T-helper 2 cell treated with Interferon-gamma antibody and Interleukin-4, amounts not matched to agents 100 ng/mL and 5 ng/mL, for 36 hours (primary cell): ENCODE measurements around the gene FAM199X. TPM values are rescaled to one million over a fixed set of nuclear protein-coding genes. Genes with fewer than 3 reads are reported as not detected.

Source experiments
- intact Hi-C: fragments of 100-400 bp; cut with micrococcal nuclease; formaldehyde crosslinking; loops from one replicate; pipeline ENCODE4 v1.15.1; 2023
- total RNA-seq: library from RNA; stranded (reverse); gene quantifications from 2 replicates; pipeline ENCODE4 v1.2.3, GENCODE V29; 2022

Gene FAM199X
- total RNA-seq, result 12.7 TPM in 2 replicates

DNA sequence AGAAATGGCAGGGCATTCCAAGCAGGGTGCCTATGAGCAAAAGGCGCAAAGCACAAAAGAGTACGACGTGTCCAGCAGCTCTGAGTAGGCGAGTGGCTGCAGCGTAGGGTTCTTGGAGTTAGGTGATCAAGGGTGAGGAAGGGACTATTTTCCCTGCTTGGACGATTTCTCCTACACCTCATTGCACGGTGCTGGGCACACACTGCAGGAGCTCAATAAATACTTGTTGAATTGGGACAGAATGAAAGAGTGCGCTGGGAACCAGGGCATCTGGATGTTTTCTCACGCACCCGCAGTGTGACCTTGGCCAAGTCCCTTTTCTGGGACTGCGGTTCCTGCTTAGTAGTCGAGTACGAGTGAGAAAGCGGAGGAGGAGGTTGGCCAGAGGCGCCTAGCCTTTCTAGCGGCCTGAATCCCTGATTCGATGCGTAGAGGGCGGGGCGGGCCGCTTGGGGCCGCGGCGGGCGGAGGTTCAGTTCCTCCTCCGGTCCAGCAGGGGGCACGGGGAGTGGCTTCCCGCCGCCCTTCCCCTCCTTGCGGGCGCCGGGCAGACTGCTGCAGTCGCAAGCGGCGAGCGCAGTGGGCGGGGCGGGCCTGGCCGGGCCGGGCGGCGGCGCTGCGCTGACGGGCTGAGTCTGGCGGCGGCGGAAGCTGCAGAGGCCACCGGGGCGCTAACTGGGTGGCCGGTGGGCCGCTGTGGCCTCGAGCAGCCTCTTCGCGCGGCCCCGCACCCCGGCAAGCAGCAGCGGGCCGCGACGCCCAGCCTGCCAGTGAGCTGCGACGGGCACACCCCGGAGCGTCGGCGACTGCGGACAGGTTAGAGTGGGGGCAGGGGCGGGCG is at the start of gene FAM199X:
FAM199X (plus strand) TSS at position 560 of the 841 bp plus-strand sequence. CDS start 333 bp downstream, outside the sequence.
- intact Hi-C loops, result loop anchor here (1.0 kb wide), 2 partner anchors 10 to 479 kb away; no protein-coding TSS in a partner anchor

DNA sequence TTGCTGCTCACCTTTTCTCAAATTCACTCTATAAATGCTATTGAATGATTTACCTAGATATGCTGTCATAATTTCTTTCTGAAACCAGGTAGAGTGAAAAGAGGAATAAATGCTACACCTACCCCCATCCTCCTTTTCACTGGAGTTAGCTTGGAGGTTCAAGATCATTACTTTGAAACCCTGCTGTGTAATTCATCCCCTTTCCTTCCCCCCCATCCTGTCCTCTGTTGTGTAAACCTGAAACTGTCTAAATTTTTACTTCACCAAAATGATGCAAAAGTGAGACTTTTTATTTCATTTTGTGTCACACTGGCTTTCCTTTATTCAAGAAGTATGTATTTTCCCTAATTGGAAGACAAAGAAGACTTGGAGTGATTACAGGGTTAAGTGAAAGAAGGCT is 48.5 kb upstream of the FAM199X start:
- intact Hi-C loops, result no loop called here

DNA sequence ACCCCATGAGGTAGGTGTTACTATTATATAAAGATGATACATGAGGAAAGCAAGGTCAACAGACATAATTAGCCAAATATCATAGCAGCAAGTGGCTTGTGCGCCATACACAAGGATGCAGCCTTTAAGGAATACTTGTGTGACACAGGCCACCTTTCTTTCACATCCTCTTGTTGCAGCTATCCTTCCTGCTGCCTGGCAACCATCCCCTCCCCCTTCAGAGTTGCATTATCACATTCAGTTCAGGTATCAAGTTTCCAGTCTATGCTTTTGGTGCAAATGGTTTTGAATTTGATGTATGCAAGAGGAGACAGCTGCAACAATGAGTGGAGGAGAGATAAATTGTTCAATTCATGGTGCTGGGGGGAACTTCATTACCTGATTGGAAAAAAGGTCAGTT is 47.5 kb upstream of the FAM199X start:
- intact Hi-C loops, result no loop called here

DNA sequence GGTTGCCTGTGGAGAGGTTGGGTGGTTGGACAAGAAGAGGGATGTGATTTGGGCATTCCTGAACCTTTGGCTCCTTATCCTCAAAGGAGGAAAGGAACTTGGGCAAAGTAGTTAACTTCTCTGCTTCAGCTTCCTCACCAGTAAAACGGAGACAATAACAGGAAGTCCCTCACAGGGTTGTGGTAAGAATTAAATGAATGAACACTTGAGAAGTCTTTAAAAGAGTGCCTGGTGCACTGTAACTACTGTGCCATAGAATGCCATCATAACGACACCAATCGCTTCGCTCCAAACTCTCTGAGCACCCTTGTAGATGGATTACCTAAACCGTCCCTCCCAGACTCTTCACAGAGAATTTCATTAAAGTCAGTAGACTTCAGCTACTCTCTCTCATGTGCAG is 43.4 kb upstream of the FAM199X start:
- intact Hi-C loops, result no loop called here

DNA sequence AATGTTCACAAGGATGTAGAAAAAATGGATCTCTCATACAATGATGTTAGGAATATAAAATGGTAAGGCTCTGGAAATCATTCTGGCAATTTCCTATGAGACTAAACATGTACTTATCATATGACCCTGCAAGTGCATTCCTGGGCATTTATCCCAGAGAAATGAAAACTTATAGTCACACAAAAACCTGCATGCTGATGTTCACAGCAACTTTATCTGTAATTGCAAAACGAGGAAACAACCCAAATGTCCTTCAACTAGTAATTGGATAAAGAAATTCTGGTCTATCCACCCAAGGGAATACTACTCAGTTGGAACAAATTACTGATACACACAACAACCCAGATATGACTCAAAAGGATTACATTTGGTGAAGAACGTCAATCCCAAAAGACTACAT is 39.4 kb upstream of the FAM199X start:
- intact Hi-C loops, result no loop called here

DNA sequence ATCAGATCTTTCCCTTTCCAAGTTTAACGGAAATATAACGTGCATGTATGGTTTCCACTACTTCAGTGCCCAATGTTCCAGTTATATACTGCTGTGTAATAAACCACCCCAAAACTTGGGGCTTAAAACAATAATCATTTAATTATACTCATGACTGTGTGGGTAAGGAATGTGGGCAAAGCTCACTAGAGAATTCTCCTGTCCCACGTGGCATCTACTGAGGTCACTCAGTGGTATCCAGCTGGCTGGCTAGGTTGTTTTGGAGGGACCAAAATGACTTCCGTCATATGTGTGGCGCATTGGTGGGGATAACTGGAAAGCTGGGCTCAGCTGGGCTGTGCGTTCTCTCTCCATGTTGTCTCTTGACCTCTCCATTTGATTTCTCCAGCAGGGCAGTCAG is 35.4 kb upstream of the FAM199X start:
- intact Hi-C loops, result no loop called here

DNA sequence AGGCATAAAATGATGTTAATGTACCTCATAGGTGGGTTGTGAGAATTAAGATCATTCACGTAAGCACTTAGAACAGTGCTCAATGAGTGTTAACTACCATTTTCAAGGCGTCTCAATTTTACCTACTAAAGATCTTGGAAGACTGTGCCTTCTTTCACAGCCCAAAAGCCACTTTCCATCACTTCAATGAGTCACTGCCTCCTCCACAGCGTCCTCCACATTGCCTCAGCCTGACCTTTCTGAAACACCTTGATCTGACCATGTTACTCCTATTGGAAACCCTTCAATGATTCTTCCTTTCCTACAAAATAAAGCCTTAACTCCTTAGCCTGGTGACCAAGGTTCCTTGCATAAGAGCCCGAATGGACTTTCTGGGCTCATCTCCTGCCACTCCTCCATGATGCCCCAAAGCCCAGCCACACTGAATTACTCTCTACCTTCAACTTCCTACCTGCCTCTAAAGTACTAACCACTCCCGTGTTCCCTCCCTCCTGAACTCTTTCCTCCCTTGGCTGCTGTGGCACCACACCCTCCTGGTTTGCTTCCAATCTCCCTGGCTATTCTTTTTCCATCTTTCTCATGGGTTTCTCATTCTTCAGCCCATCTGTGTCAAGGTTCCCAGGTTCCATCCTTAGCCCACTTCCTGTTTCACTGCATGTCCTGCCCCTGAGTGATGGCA is 31.5 kb upstream of the FAM199X start:
- intact Hi-C loops, result no loop called here

DNA sequence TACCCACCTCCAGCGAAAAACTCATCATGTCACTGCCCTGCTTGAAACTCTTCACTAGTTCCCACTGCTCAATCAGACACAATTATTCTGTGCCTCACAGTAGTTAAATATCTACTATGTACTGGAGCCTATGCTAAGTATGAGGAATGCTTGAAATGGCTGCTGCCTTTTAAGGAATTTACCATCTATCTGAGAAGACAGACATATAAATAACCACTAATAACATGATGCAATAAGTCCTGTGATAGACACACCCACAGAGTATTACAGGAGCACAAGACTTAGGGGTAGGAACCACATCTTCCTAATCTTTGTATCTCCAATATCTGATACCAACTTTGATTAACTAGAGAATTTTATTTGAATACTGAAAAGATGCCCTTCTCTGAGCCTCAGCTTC is 30.6 kb upstream of the FAM199X start:
- intact Hi-C loops, result loop anchor here (1.0 kb wide), 1 partner anchor 37 kb away; no protein-coding TSS in a partner anchor

DNA sequence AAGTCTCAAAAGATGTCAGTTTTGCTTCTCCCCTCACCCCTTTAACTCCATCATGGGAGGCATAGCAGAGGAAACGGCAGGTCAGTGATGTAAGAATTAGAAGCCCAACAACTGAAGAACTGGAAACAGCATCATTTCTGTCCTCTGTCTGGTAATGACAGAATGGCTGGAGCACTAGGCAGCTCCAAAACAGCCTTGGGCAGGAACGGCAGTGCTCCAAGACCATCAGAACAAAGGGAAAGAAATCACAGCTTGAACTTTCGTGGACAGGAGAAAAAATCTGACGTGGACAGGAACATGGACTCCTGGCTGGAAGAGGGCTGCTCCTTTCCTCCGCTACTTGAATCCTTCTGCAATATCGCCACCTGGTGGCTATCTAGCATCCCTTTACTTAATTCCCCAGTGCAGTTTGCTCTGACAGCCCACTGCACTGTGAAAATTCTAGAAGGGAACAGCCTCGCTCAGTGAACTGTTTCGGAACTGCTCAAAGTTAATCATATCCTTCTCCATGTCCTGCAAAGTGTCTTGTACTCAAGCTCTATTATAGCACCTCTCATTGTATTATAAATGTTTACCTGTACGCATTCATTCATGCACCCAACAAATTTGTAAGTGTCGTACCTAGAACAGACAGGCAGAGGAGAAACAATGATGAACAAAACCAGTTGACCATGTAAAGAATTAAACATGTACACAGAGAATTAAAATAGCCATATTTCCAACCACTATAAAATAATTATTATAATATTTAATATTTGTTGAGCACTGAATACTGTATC is 29.8 kb upstream of the FAM199X start:
- intact Hi-C loops, result loop anchor here (1.0 kb wide), 2 partner anchors 38 to 291 kb away; no protein-coding TSS in a partner anchor

DNA sequence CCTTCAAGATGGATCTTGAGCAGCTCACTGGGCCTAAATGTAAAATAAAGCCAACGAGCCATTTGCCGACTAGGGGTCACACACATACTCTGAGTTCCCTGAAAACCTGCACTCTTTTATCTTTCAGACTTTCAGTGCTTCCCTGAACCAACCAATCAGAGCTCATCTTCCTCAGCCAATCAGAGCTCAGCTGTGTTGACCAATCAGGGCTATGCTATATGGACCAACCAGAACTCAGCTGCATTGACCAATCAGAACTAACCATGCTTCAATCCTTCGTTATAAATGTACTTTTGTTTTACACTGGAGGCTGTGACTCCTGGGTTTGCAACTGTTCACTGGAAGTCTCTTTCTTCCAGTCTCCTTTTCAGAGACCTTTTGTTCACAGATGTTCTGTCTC is 28.8 kb upstream of the FAM199X start:
- intact Hi-C loops, result loop anchor here (1.0 kb wide), 1 partner anchor 292 kb away; no protein-coding TSS in a partner anchor

DNA sequence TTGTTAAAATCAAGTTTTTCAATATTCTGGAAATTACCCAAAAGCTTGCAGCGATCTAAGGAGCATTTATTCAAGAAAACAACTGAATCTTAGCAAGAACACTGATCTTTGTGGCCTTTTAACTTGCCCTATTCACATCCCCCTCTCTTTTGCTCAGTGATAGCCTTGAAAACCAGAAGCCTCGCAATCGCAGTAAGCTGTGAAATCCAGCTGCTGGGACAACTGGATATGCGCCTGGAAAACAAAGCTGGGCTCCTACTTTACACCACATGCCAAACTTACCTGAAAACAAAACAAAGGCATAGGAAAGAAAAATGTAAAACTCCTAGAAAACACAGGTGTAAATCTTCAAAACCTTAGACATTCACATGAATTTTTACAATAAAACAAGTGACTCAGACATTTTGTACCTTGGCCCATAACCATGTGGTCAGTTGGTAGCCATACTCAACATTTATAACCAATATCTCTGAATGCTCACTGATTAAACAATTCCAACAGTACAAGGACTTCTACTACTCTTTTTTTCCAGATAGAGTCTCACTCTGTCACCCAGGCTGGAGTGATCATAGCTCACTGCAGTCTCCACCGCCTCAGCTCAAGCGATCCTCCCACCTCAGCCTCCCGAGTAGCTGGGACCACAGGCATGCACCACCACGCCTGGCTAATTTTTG is 25.0 kb upstream of the FAM199X start:
- intact Hi-C loops, result no loop called here

DNA sequence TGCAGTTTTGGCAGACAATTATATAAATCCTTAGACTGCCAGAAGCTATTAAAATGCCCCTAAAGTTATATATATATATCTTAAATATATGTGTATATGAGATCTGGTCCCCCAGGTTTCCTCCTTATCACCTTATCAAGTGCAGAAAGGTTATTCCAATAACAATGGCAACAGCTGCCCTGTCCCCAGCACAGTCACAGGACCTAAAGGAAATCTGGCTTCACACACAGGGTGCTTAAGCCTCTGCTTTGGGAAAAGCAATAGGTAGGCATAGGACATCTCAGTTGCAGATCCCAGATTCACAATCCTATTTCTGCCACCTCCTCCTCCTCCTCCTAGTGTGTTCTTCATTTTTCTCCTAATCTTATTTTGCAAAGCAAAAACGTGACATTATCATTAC is 15.2 kb upstream of the FAM199X start:
- intact Hi-C loops, result no loop called here

DNA sequence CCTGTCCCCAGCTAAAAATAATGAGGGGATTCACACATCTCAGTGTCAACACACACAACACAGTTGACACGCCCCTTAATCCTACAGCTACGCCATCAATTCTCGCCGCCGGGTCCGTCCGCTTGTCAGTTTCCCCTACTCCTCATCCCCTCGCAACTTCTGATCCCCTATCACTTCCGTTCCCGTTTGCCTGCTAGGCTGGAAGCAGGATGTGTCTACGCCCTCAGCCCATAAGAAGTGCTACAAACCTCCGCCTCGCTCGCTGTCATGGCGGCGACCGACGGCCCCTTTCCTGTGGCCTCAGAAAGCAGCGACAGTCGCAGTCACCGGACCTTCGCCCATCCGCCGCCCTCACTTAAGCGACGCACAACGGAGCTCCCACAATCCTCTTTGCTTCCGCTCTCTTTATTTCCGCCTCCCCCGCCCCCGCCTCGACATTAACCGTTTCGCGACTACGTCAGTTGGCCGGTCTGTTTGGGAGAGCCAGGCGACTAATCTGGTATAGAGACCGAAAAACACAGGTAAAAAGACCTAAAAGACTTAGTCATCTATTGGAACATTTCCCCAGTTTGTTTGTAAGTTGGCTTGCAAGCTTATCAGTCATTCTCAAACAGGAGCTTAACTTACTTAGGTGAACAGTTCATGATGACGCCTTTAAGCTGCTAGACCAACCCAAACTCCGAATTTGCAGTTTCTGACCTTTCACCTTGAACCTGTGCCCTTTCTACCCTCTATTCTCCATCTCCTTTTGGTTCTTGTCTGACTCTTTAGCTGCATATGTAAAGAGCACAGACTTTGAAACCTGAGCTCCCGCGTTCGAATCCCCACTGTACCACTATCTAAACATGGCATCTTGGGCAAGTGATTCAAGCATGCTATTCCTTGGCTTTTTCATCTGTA is 9.4 kb upstream of the FAM199X start, which contains the start of gene SLC25A53:
SLC25A53 (minus strand) TSS at position 380 of the 900 bp plus-strand sequence. CDS start 51,752 bp downstream, outside the sequence.
- intact Hi-C loops, result loop anchor here (1.0 kb wide), 3 partner anchors 9 to 470 kb away; partner anchors contain the start of gene FAM199X

DNA sequence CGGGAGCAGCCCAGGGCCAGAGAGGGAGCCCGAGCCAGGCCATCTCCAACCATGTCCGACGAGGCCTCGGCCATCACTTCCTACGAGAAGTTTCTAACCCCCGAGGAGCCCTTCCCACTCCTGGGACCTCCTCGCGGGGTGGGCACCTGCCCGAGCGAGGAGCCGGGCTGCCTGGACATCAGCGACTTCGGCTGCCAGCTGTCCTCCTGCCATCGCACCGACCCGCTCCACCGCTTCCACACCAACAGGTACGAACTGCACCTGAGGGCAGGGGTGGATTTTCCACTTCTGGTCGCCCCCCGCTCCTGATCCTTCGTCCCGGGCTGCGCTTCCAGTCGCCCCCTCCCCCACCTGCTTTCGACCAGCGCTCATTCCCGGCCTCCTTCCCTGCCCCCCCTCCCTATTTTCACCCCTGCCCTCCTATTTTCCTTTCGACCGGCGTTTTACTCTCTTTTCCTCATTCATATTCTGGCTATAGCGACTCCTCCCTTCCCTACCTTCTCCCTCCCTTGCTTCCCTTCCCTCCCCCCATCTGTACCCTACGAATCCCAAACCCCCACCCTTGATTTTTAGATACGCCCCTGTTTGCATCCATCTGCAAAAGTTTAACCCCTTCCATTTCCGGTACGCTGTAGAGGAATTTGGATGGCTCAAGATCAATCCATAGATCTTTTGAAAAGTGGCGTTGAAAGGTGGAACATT is 633 bp downstream of the FAM199X start:
- intact Hi-C loops, result loop anchor here (1.0 kb wide), 2 partner anchors 11 to 480 kb away; no protein-coding TSS in a partner anchor

DNA sequence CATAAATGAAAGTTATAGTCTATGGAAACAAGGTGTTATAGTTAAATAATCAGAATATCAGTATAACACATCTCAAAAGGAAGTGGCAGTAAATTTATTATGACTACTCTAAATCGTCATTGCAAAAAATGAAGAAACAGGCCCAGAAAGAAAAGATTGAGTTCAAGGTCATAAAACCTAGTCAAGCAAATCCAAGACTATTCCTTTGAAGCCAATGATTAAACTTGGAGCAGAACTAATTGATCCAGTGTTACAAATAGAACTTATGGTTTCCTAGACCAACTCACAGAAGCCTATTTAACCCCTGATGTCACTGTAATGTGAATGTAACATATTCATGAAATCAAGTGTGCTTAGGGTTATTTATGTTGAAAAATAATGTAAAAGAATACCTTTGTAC is 1.9 kb downstream of the FAM199X start:
- intact Hi-C loops, result no loop called here

DNA sequence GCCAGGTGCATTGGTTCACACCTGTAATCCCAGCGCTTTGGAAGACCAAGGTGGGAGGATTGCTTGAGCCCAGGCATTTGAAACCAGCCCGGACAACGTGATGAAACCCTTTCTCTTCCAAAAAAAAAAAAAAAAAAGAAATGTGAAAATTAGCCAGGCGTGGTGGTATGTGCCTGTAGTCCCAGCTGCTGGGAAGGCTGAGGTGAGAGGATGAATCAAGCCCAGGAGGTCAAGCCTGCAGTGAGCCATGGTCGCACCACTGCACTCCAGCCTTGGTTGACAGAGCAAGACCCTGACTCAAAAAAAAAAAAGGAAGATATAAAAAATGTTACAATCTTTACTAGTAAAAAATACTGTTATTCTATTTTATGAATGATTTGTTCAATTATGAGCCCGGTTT is 5.9 kb downstream of the FAM199X start:
- intact Hi-C loops, result no loop called here

DNA sequence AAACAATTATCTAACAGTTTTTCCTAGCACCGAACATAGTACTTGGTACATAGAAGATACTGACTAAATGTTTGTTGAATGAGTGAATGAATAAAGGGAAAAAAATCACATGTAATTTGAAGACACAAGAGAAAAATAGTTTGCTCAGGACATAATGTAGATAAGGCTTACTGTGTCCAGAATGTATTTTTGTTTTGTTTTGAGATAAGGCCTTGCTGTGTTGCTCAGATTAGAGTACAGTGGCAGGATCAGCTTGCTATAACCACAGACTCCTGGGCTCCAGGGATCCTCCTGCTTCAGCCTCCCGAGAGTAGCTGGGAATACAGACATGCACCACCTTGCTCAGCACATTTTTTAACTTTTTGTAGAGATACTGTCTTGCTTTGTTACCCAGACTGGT is 6.5 kb downstream of the FAM199X start:
- intact Hi-C loops, result no loop called here

DNA sequence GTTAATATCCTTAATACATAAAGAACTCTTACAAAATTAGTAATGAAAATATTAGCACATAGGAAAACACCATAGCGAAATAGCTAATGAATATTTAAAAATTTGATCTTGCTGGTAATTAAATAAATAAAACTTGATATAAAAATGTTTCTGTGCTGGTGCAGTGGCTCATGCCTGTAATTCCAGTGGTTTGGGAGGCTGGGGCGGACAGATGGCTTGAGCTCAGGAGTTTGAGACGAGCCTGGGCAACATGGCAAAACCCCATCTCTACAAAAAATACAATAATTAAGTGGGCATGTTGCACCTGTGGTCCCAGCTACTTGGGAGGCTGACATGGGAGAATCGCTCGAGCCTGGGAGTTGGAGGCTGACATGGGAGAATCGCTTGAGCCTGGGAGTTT is 7.6 kb downstream of the FAM199X start:
- intact Hi-C loops, result no loop called here

DNA sequence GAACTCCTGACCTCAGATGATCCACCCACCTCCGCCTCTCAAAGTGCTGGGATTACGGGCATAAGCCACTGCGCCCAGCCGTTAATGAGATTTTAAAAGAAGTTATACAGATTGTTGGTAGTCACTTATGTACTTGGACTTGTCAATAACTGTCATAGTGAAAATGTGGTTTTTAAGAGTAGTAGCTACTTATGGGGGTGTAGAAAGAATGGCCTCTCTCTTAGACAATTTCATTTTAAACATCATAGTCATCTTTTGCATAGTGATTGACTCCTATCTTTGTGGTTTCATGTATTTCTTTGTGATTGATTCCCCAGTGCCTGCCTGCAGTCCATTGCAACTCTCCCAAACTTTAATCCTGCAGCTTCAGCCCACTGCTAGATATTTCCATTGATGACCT is 17.4 kb downstream of the FAM199X start:
- intact Hi-C loops, result no loop called here
